ENCODE results near the gene TPGS2. TPM values are rescaled to one million over a fixed set of nuclear protein-coding genes. Genes with fewer than 3 reads are reported as not detected.

Gene TPGS2
- total RNA-seq, 1 donor from 2014 or later = 65.2 TPM

GRCh38 chr18:36809590-36810381 is 19.0 kb downstream of the TPGS2 start:
- Histone ChIP-seq H3K27me3 (ENCODE audit: low read depth) (no peaks in the 10 kb centered on the region), H3K36me3 (peaks cover 34% of the 10 kb centered on the region), H3K4me3 (no peak overlapping the region), H3K4me1 (peaks cover 16% of the 10 kb centered on the region), H3K27ac (no peak overlapping the region), H3K9me3 (no peaks in the 10 kb centered on the region)
- intact Hi-C loops (cut with DNase I) = no loop called here
- TF ChIP-seq, protein P1, sequence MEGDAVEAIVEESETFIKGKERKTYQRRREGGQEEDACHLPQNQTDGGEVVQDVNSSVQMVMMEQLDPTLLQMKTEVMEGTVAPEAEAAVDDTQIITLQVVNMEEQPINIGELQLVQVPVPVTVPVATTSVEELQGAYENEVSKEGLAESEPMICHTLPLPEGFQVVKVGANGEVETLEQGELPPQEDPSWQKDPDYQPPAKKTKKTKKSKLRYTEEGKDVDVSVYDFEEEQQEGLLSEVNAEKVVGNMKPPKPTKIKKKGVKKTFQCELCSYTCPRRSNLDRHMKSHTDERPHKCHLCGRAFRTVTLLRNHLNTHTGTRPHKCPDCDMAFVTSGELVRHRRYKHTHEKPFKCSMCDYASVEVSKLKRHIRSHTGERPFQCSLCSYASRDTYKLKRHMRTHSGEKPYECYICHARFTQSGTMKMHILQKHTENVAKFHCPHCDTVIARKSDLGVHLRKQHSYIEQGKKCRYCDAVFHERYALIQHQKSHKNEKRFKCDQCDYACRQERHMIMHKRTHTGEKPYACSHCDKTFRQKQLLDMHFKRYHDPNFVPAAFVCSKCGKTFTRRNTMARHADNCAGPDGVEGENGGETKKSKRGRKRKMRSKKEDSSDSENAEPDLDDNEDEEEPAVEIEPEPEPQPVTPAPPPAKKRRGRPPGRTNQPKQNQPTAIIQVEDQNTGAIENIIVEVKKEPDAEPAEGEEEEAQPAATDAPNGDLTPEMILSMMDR (IDR thresholded peaks at IDR 0.05) = peak; percentile 89
- DNase-seq (no peak), ATAC-seq (peak; percentile 83 to 88)

GRCh38 chr18:36808681-36809080 is 20.1 kb downstream of the TPGS2 start:
- H3K4me3 ChIP-seq = no peak overlapping the region
- intact Hi-C loops (cut with DNase I) = no loop called here
- no peak overlapping the region for H3K27ac ChIP-seq
- H3K9me3 ChIP-seq = no peaks in the 10 kb centered on the region
- H3K27me3 ChIP-seq (ENCODE audit: low read depth) = no peaks in the 10 kb centered on the region
- TF ChIP-seq, protein P1 (IDR thresholded peaks at IDR 0.05) = no peak
- DNase-seq = no peak
- peaks cover 45% of the 10 kb centered on the region for H3K36me3 ChIP-seq
- H3K4me1 ChIP-seq = peaks cover 16% of the 10 kb centered on the region
- ATAC-seq = no peak

- intact Hi-C loops (cut with DNase I) = no loop called here
- peaks cover 3% of the 10 kb centered on the region for H3K4me1 ChIP-seq
- no peak overlapping the region for H3K27ac ChIP-seq
- TF ChIP-seq, protein P1 (IDR thresholded peaks at IDR 0.05) = no peak
- peaks cover 76% of the 10 kb centered on the region for H3K36me3 ChIP-seq
- DNase-seq (no peak), ATAC-seq (no peak)
- no peaks in the 10 kb centered on the region for H3K9me3 ChIP-seq
- no peaks in the 10 kb centered on the region for H3K27me3 ChIP-seq (ENCODE audit: low read depth)
- H3K4me3 ChIP-seq = no peak overlapping the region
Measured at GRCh38 chr18:36805105-36805504, 23.7 kb downstream of the TPGS2 start.

DNA sequence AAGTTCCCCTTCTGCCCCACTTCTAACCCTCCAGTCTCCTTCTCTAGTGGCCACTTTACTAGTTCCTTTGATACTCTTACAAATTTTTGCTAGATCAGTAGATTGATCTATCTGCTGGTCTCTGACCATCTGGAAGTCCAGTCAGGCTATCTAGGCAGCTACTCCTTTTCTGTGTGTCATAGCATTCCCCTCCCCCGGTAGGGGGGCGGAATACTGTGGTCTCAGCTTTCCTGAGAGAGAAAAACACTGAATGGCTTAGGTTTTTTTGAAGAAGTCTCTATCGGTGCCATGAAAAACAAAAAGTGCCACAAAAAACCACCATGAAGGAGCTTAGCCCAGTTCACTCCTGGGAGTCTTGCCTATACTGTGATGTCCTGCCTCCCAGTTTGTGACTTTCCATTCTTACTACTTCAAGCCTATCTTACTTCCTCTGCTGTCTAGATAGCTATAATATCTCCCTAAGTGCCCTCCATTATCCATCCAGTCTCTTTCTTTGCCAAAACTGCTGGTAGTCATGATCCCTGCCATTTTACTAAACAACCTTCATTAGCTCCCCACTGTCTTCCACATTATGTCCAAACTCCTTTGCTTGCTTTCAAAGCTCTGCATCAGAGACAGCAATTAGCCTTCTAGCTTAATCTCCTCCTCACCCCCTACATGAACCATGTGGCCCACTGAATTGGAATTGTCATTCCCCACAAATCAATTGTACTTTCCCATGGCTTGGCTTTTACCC is 29.9 kb downstream of the TPGS2 start:
- ATAC-seq (no peak), DNase-seq (no peak)
- intact Hi-C loops (cut with DNase I) = no loop called here
- H3K27me3 ChIP-seq (ENCODE audit: low read depth) = no peaks in the 10 kb centered on the region
- no peak overlapping the region for H3K27ac ChIP-seq
- H3K36me3 ChIP-seq = peaks cover 96% of the 10 kb centered on the region
- TF ChIP-seq, protein P1 (IDR thresholded peaks at IDR 0.05) = no peak
- no peak overlapping the region for H3K4me3 ChIP-seq
- H3K9me3 ChIP-seq = no peaks in the 10 kb centered on the region
- H3K4me1 ChIP-seq = no peaks in the 10 kb centered on the region

- TF ChIP-seq, protein P1 (IDR thresholded peaks at IDR 0.05) = no peak
- Histone ChIP-seq H3K27ac (no peak overlapping the region), H3K36me3 (peaks cover 80% of the 10 kb centered on the region), H3K4me1 (no peaks in the 10 kb centered on the region), H3K4me3 (no peak overlapping the region), H3K27me3 (ENCODE audit: low read depth) (no peaks in the 10 kb centered on the region), H3K9me3 (no peaks in the 10 kb centered on the region)
- ATAC-seq (no peak), DNase-seq (no peak)
- intact Hi-C loops (cut with DNase I) = no loop called here
Measured at GRCh38 chr18:36792634-36793283, 36.0 kb downstream of the TPGS2 start.

Measured in lower lobe of right lung (tissue), 2 donors.